Measurements from ENCODE around the gene ACMSD.

ACMSD gene

GRCh38 chr2:134950886-134951285 is 112.5 kb downstream of the ACMSD start:
- no peak for DNase-seq (ENCODE audit: low spot score)

Measured in left forelimb (tissue), 1 donor.